CD4-positive, alpha-beta T cell (primary cell): ENCODE data around the gene WDFY2. TPM values are rescaled to one million over a fixed set of nuclear protein-coding genes. Genes with fewer than 3 reads are reported as not detected.

Source experiments
- ATAC-seq: fragments of 200-7000 bp; cut with Tn5 transposase; one replicate; pipeline ENCODE4 v1.10.0; 2022; ENCODE audit warnings: mild to moderate bottlenecking; ENCODE audit not compliant: poor library complexity
- CTCF ChIA-PET: fragments of 350-600 bp; sonication (Branson Sonifier 250); formaldehyde crosslinking; loops from one replicate; lab custom pipeline; 2021; ENCODE audit warnings: antibody characterized with exemption, inconsistent platforms; lab: Charles Lee
- POLR2A ChIA-PET: fragments of 350-600 bp; sonication (Branson Sonifier 250); formaldehyde crosslinking; loops from one replicate; lab custom pipeline; 2021; ENCODE audit warnings: antibody characterized with exemption, inconsistent platforms; lab: Charles Lee
- DNase-seq, 14 experiments: peaks; one replicate each; pipeline ENCODE4 v3.0.0-alpha.2; 2013 to 2020; ENCODE audit warnings: mixed read lengths in 2 of 14
- H3K27ac ChIP-seq, 2 donors: one replicate each; pipeline versions ENCODE4 v1.5.1 to v1.7.0; 2013; ENCODE audit warnings: low read length in 2 of 2, low read depth in 1 of 2, mild to moderate bottlenecking in 1 of 2
- H3K27me3 ChIP-seq, 2 experiments: 1 replicate in 1 of 2; 2 replicates in 1 of 2; pipeline versions ENCODE4 v1.6.1 to v1.7.0; 2013; ENCODE audit warnings: low read length in 2 of 2, control low read depth in 1 of 2, mild to moderate bottlenecking in 1 of 2, moderate library complexity in 1 of 2; ENCODE audit not compliant: insufficient read depth in 2 of 2, control insufficient read depth in 1 of 2
- H3K36me3 ChIP-seq: one replicate; pipeline ENCODE4 v1.6.1; 2013; ENCODE audit warnings: low read length, control low read depth; ENCODE audit not compliant: insufficient read depth
- H3K4me1 ChIP-seq: one replicate; pipeline ENCODE4 v1.6.1; 2013; ENCODE audit warnings: low read length, control low read depth; ENCODE audit not compliant: insufficient read depth
- H3K4me3 ChIP-seq: one replicate; pipeline ENCODE4 v1.5.1; 2013; ENCODE audit warnings: mild to moderate bottlenecking, low read length, moderate library complexity
- H3K9me3 ChIP-seq, 2 experiments: 1 replicate in 1 of 2; 2 replicates in 1 of 2; pipeline versions ENCODE4 v1.6.1 to v1.7.0; 2013; ENCODE audit warnings: low read length in 2 of 2, mild to moderate bottlenecking in 2 of 2, control low read depth in 1 of 2, moderate library complexity in 1 of 2; ENCODE audit not compliant: control insufficient read depth in 1 of 2, insufficient read depth in 1 of 2
- H3K27ac Mint-ChIP-seq: one replicate; pipeline ENCODE4 v1.8.0; 2020; ENCODE audit warnings: mixed read lengths
- H3K27me3 Mint-ChIP-seq: one replicate; pipeline ENCODE4 v1.8.0; 2021; ENCODE audit warnings: mixed read lengths
- H3K36me3 Mint-ChIP-seq: one replicate; pipeline ENCODE4 v1.8.0; 2021; ENCODE audit warnings: low read depth, mixed read lengths
- H3K4me1 Mint-ChIP-seq: one replicate; pipeline ENCODE4 v1.8.0; 2021; ENCODE audit warnings: low read depth, mixed read lengths
- H3K4me3 Mint-ChIP-seq: one replicate; pipeline ENCODE4 v1.8.0; 2020; ENCODE audit warnings: mild to moderate bottlenecking, mixed read lengths
- H3K9me3 Mint-ChIP-seq: one replicate; pipeline ENCODE4 v1.8.0; 2020; ENCODE audit warnings: mixed read lengths
- CTCF ChIP-seq: fragments of 200-600 bp; IDR thresholded peaks from one replicate; pipeline ENCODE4 v1.8.0; 2022; ENCODE audit warnings: antibody characterized with exemption, mild to moderate bottlenecking
- intact Hi-C, 2 experiments: fragments of 100-400 bp; cut with DNase I in 1 of 2; cut with micrococcal nuclease in 1 of 2; formaldehyde crosslinking; loops; one replicate each; pipeline versions ENCODE4 v1.15.1 to v1.9.0; 2023 to 2025; cut with DNase I, micrococcal nuclease
- total RNA-seq, 174 experiments: library from RNA in 2 of 174; stranded (reverse) in 2 of 174; gene quantifications; one replicate each; pipeline ENCODE4 v1.2.3 and lab custom pipeline; 2021 to 2026

Gene WDFY2
- total RNA-seq, 2 experiments from 2014 or later: 21.4 to 21.9 TPM

- no peak overlapping the region for H3K4me3 Mint-ChIP-seq
- POLR2A ChIA-PET: interaction anchor here (1.0 kb wide), 1 partner anchor 61 kb away, joined by 3 read pairs; no protein-coding TSS in a partner anchor
- peaks cover 49% of the 10 kb centered on the region for H3K36me3 Mint-ChIP-seq
Measured at GRCh38 chr13:51771418-51772104, 187.3 kb downstream of the WDFY2 start.

DNA sequence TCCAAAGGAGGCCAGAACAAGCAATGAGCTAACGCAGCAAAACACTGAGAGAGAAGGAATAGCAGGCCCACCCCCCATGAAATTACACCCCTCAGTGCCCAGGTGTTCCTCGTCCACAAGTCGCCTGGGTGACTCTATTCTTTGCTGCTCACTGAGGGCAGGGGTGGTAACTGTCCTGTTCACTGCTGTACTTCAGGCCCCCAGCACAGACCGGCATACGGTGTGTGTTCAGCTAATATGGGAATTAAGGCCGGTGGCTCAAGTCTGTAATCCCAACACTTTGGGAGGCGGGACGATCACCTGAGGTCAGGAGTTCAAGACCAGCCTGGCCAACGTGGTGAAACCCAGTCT lies 187.8 kb downstream of the WDFY2 start:
- no peaks in the 10 kb centered on the region for H3K27me3 Mint-ChIP-seq
- no peak overlapping the region for H3K27ac ChIP-seq
- peaks cover 44% of the 10 kb centered on the region for H3K36me3 Mint-ChIP-seq
- intact Hi-C loops: no loop called here
- POLR2A ChIA-PET: interaction anchor here (1.0 kb wide), 1 partner anchor 60 kb away, joined by 3 read pairs; no protein-coding TSS in a partner anchor
- H3K27me3 ChIP-seq: no peaks in the 10 kb centered on the region
- CTCF ChIA-PET: no interaction called here
- TF ChIP-seq CTCF: no peak
- no peaks in the 10 kb centered on the region for H3K4me1 Mint-ChIP-seq
- H3K9me3 ChIP-seq: no peaks in the 10 kb centered on the region
- no peak overlapping the region for H3K4me3 Mint-ChIP-seq
- peaks cover 30% of the 10 kb centered on the region for H3K36me3 ChIP-seq
- no peaks in the 10 kb centered on the region for H3K9me3 Mint-ChIP-seq
- H3K4me3 ChIP-seq: no peak overlapping the region
- no peaks in the 10 kb centered on the region for H3K4me1 ChIP-seq
- ATAC-seq (no peak), DNase-seq (no peak)
- no peak overlapping the region for H3K27ac Mint-ChIP-seq

More at GRCh38 chr13:51771418-51772104, 187.3 kb downstream of the WDFY2 start:
- Histone ChIP-seq H3K4me3 (no peak overlapping the region), H3K27ac (no peak overlapping the region), H3K9me3 (no peaks in the 10 kb centered on the region), H3K36me3 (peaks cover 34% of the 10 kb centered on the region), H3K4me1 (no peaks in the 10 kb centered on the region), H3K27me3 (no peaks in the 10 kb centered on the region)
- DNase-seq: no peak
- intact Hi-C loops: no loop called here
- no peak for TF ChIP-seq CTCF
- CTCF ChIA-PET: no interaction called here
- Mint-ChIP-seq H3K9me3 (no peaks in the 10 kb centered on the region), H3K4me1 (no peaks in the 10 kb centered on the region), H3K27me3 (no peaks in the 10 kb centered on the region), H3K27ac (no peak overlapping the region)
- no peak for ATAC-seq

DNA sequence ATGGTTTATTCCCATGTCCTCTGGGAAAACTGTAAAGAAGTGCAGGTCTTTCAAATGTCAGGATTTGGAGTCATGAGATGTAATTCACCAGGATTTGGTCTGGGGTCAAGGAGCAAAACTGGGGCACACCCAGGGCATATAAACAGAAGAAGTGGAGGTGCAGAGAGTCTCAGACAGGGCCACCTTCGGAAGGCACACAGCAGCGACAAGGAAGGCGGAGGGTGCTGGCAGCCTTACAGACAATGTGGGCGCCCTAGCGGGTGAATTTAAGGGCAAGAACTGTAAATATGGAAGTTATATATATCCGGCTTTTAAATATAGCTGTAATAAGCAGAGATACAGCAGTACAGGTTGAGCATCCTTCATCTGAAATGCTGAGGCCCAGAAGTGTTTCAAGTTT lies 188.5 kb downstream of the WDFY2 start:
- Histone ChIP-seq H3K27me3 (no peaks in the 10 kb centered on the region), H3K4me3 (no peak overlapping the region), H3K27ac (no peak overlapping the region), H3K9me3 (no peaks in the 10 kb centered on the region), H3K4me1 (no peaks in the 10 kb centered on the region), H3K36me3 (peaks cover 28% of the 10 kb centered on the region)
- Mint-ChIP-seq H3K4me1 (no peaks in the 10 kb centered on the region), H3K4me3 (no peak overlapping the region), H3K36me3 (peaks cover 38% of the 10 kb centered on the region), H3K27ac (no peak overlapping the region), H3K27me3 (no peaks in the 10 kb centered on the region), H3K9me3 (no peaks in the 10 kb centered on the region)
- DNase-seq: no peak
- ATAC-seq: no peak
- POLR2A ChIA-PET: no interaction called here
- CTCF ChIA-PET: no interaction called here
- intact Hi-C loops: no loop called here
- TF ChIP-seq CTCF: no peak
